ENCODE results near the gene ZNF546.

Gene ZNF546

DNA sequence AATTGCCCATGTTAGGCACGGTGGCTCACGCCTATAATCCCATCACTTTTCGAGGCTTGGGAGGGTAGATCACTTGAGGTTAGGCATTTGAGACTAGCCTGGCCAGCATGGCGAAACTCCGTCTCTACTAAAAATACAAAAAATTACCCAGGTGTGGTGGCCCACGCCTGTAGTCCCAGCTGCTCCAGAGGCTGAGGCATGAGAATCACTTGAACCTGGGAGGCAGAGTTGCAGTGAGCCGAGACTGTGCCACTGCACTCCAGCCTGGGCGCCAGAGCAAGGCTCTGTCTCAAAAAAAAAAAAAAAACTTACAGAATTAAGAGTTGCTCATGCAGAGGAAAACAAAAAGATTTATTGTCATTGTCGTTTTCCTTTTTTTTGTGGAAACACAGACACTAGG lies 29.3 kb upstream of the ZNF546 start:
- DNase-seq (ENCODE audit: low spot score) = no peak
- no peak for TF ChIP-seq CTCF (IDR thresholded peaks at IDR 0.05; ENCODE audit: poor library complexity, severe bottlenecking)
- H3K27ac ChIP-seq (ENCODE audit: poor library complexity, severe bottlenecking) = no peak overlapping the region
- no peaks in the 10 kb centered on the region for H3K27me3 ChIP-seq (ENCODE audit: insufficient read depth, poor library complexity, severe bottlenecking)
- H3K9me3 ChIP-seq (ENCODE audit: severe bottlenecking) = no peaks in the 10 kb centered on the region
- peaks cover 13% of the 10 kb centered on the region for H3K4me1 ChIP-seq (ENCODE audit: insufficient read depth, poor library complexity, severe bottlenecking)
- H3K36me3 ChIP-seq (ENCODE audit: low read depth) = peaks cover 12% of the 10 kb centered on the region
- no peak overlapping the region for H3K4me3 ChIP-seq (ENCODE audit: severe bottlenecking)
- no peak for ATAC-seq (ENCODE audit: low read depth)

DNA sequence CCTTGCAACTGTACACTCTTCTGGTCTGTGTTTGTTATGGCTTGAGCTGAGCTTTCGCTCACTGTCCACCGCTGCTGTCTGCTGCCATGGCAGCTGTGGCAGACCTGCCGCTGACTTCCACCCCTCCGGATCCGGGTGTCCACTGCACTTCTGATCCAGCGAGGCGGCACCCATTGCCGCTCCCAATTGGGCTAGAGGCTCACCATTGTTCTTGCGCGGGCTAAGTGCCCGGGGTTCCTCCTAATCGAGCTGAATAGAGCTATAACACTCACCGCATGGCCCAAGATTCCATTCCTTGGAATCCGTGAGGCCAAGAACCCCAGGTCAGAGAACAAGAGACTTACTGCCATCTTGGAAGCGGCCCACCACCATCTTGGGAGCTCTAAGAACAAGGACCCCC lies 28.1 kb upstream of the ZNF546 start:
- no peak overlapping the region for H3K4me3 ChIP-seq (ENCODE audit: severe bottlenecking)
- H3K27ac ChIP-seq (ENCODE audit: poor library complexity, severe bottlenecking) = no peak overlapping the region
- no peaks in the 10 kb centered on the region for H3K27me3 ChIP-seq (ENCODE audit: insufficient read depth, poor library complexity, severe bottlenecking)
- peaks cover 25% of the 10 kb centered on the region for H3K36me3 ChIP-seq (ENCODE audit: low read depth)
- H3K9me3 ChIP-seq (ENCODE audit: severe bottlenecking) = no peaks in the 10 kb centered on the region
- no peak for TF ChIP-seq CTCF (IDR thresholded peaks at IDR 0.05; ENCODE audit: poor library complexity, severe bottlenecking)
- DNase-seq (ENCODE audit: low spot score) (no peak), ATAC-seq (ENCODE audit: low read depth) (no peak)
- H3K4me1 ChIP-seq (ENCODE audit: insufficient read depth, poor library complexity, severe bottlenecking) = peaks cover 13% of the 10 kb centered on the region

DNA sequence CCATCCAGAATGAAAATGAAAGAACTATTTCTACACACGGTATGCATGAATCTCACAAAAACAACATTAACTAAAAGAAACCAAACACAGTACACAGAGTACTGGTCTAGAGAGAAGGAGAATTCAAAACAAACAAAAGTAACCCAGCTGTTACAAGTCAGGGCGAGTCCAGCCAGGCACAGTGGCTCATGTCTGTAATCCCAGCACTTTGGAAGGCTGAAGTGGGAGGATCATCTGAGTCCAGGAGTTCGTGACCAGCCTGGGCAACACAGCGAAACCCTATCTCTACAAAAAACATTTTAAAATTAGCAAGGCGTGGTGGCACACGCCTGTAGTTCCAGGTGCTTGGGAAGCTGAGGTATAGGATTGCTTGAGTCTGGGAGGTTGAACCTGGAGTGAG lies 27.6 kb upstream of the ZNF546 start:
- peak overlapping the region; percentile 62 for H3K27ac ChIP-seq (ENCODE audit: poor library complexity, severe bottlenecking)
- H3K4me1 ChIP-seq (ENCODE audit: insufficient read depth, poor library complexity, severe bottlenecking) = peaks cover 13% of the 10 kb centered on the region

GRCh38 chr19:39969681-39970424 lies 27.0 kb upstream of the ZNF546 start:
- peak overlapping the region; percentile 62 for H3K27ac ChIP-seq (ENCODE audit: poor library complexity, severe bottlenecking)
- H3K27me3 ChIP-seq (ENCODE audit: insufficient read depth, poor library complexity, severe bottlenecking) = no peaks in the 10 kb centered on the region
- ATAC-seq (ENCODE audit: low read depth) (no peak), DNase-seq (ENCODE audit: low spot score) (no peak)
- H3K4me1 ChIP-seq (ENCODE audit: insufficient read depth, poor library complexity, severe bottlenecking) = peaks cover 13% of the 10 kb centered on the region
- TF ChIP-seq CTCF (IDR thresholded peaks at IDR 0.05; ENCODE audit: poor library complexity, severe bottlenecking) = no peak
- peak overlapping the region; percentile 63 for H3K4me3 ChIP-seq (ENCODE audit: severe bottlenecking)
- no peaks in the 10 kb centered on the region for H3K9me3 ChIP-seq (ENCODE audit: severe bottlenecking)
- peaks cover 35% of the 10 kb centered on the region for H3K36me3 ChIP-seq (ENCODE audit: low read depth)

More for the DNA sequence above, 27.6 kb upstream of the ZNF546 start:
- H3K9me3 ChIP-seq (ENCODE audit: severe bottlenecking) = no peaks in the 10 kb centered on the region
- TF ChIP-seq CTCF (IDR thresholded peaks at IDR 0.05; ENCODE audit: poor library complexity, severe bottlenecking) = no peak
- no peaks in the 10 kb centered on the region for H3K27me3 ChIP-seq (ENCODE audit: insufficient read depth, poor library complexity, severe bottlenecking)
- DNase-seq (ENCODE audit: low spot score) (no peak), ATAC-seq (ENCODE audit: low read depth) (no peak)
- H3K36me3 ChIP-seq (ENCODE audit: low read depth) = peaks cover 29% of the 10 kb centered on the region
- no peak overlapping the region for H3K4me3 ChIP-seq (ENCODE audit: severe bottlenecking)

- no peak for TF ChIP-seq CTCF (IDR thresholded peaks at IDR 0.05; ENCODE audit: poor library complexity, severe bottlenecking)
- Histone ChIP-seq H3K4me3 (ENCODE audit: severe bottlenecking) (peak overlapping the region; percentile 63), H3K36me3 (ENCODE audit: low read depth) (peaks cover 40% of the 10 kb centered on the region), H3K27ac (ENCODE audit: poor library complexity, severe bottlenecking) (peak overlapping the region; percentile 62), H3K4me1 (ENCODE audit: insufficient read depth, poor library complexity, severe bottlenecking) (peaks cover 13% of the 10 kb centered on the region), H3K27me3 (ENCODE audit: insufficient read depth, poor library complexity, severe bottlenecking) (no peaks in the 10 kb centered on the region), H3K9me3 (ENCODE audit: severe bottlenecking) (no peaks in the 10 kb centered on the region)
- peak; percentile 19 for ATAC-seq (ENCODE audit: low read depth)
- no peak for DNase-seq (ENCODE audit: low spot score)
Measured at GRCh38 chr19:39970425-39970674, 26.5 kb upstream of the ZNF546 start.
